ENCODE data around the gene AP3B2.

The AP3B2 gene

GRCh38 chr15:82730022-82730530 is 20.4 kb upstream of the AP3B2 start:
- Mint-ChIP-seq H3K9me3 (no peaks in the 10 kb centered on the region), H3K27ac (no peak overlapping the region)

GRCh38 chr15:82726816-82727215 is 17.1 kb upstream of the AP3B2 start:
- no peak for TF ChIP-seq CTCF (IDR thresholded peaks at IDR 0.05; ENCODE audit: unreplicated experiment in 3 of 3)
- Mint-ChIP-seq H3K9me3 (no peaks in the 10 kb centered on the region), H3K36me3 (ENCODE audit: low read depth) (no peaks in the 10 kb centered on the region), H3K27me3 (ENCODE audit: low read depth) (no peaks in the 10 kb centered on the region), H3K27ac (no peak overlapping the region), H3K4me1 (no peaks in the 10 kb centered on the region), H3K4me3 (no peak overlapping the region)

More at GRCh38 chr15:82730022-82730530, 20.4 kb upstream of the AP3B2 start:
- H3K4me3 Mint-ChIP-seq: no peak overlapping the region
- H3K27me3 Mint-ChIP-seq (ENCODE audit: low read depth): peaks cover 3% of the 10 kb centered on the region
- TF ChIP-seq CTCF (IDR thresholded peaks at IDR 0.05; ENCODE audit: unreplicated experiment in 3 of 3): no peak
- no peaks in the 10 kb centered on the region for H3K36me3 Mint-ChIP-seq (ENCODE audit: low read depth)
- H3K4me1 Mint-ChIP-seq: no peaks in the 10 kb centered on the region

GRCh38 chr15:82715003-82715402 is 5.3 kb upstream of the AP3B2 start:
- no peaks in the 10 kb centered on the region for H3K9me3 Mint-ChIP-seq
- peaks cover 33% of the 10 kb centered on the region for H3K27me3 Mint-ChIP-seq (ENCODE audit: low read depth)
- no peaks in the 10 kb centered on the region for H3K36me3 Mint-ChIP-seq (ENCODE audit: low read depth)
- H3K4me3 Mint-ChIP-seq: no peak overlapping the region
- H3K4me1 Mint-ChIP-seq: no peaks in the 10 kb centered on the region
- no peak for TF ChIP-seq CTCF (IDR thresholded peaks at IDR 0.05; ENCODE audit: unreplicated experiment in 3 of 3)
- H3K27ac Mint-ChIP-seq: no peak overlapping the region

GRCh38 chr15:82714016-82714415 is 4.3 kb upstream of the AP3B2 start:
- Mint-ChIP-seq H3K4me1 (no peaks in the 10 kb centered on the region), H3K27me3 (ENCODE audit: low read depth) (peaks cover 33% of the 10 kb centered on the region), H3K4me3 (peak overlapping the region in 1 of 3 experiments; percentile 32), H3K9me3 (no peaks in the 10 kb centered on the region), H3K36me3 (ENCODE audit: low read depth) (no peaks in the 10 kb centered on the region), H3K27ac (no peak overlapping the region)
- TF ChIP-seq CTCF (IDR thresholded peaks at IDR 0.05; ENCODE audit: unreplicated experiment in 3 of 3): no peak

GRCh38 chr15:82712036-82712435 is 2.4 kb upstream of the AP3B2 start:
- Mint-ChIP-seq H3K27ac (no peak overlapping the region), H3K9me3 (no peaks in the 10 kb centered on the region), H3K4me1 (no peaks in the 10 kb centered on the region), H3K27me3 (ENCODE audit: low read depth) (peaks cover 33% of the 10 kb centered on the region), H3K4me3 (peak overlapping the region; percentile 45 to 62 (median 53)), H3K36me3 (ENCODE audit: low read depth) (no peaks in the 10 kb centered on the region)
- TF ChIP-seq CTCF (IDR thresholded peaks at IDR 0.05; ENCODE audit: unreplicated experiment in 3 of 3): no peak

GRCh38 chr15:82710926-82711490 is 1.3 kb upstream of the AP3B2 start:
- no peak overlapping the region for H3K27ac Mint-ChIP-seq
- H3K4me3 Mint-ChIP-seq: peak overlapping the region; percentile 67 to 75 (median 71)
- no peaks in the 10 kb centered on the region for H3K9me3 Mint-ChIP-seq
- TF ChIP-seq CTCF (IDR thresholded peaks at IDR 0.05; ENCODE audit: unreplicated experiment in 3 of 3): no peak
- peaks cover 33% of the 10 kb centered on the region for H3K27me3 Mint-ChIP-seq (ENCODE audit: low read depth)
- H3K36me3 Mint-ChIP-seq (ENCODE audit: low read depth): no peaks in the 10 kb centered on the region
- H3K4me1 Mint-ChIP-seq: no peaks in the 10 kb centered on the region
